NCI-H187 (cell line): ENCODE measurements around the gene SLC35A2.

Experiments
- DNase-seq, 2 experiments: peaks; one replicate each; lab custom pipeline; 2025; lab: John Stamatoyannopoulos, UW

The SLC35A2 gene

GRCh38 chrX:48927736-48928382 is 16.4 kb upstream of the SLC35A2 start:
- DNase-seq, result no peak

- no peak for DNase-seq
These were observed 15.7 kb upstream of the SLC35A2 start for GRCh38 chrX:48927123-48927522.

GRCh38 chrX:48924270-48924669 is 12.8 kb upstream of the SLC35A2 start:
- no peak for DNase-seq

- DNase-seq, result no peak
These were observed 12.3 kb upstream of the SLC35A2 start for GRCh38 chrX:48923771-48924170.

- DNase-seq, result no peak
These were observed 9.3 kb upstream of the SLC35A2 start for GRCh38 chrX:48920718-48921104.

GRCh38 chrX:48919947-48920717 is 8.7 kb upstream of the SLC35A2 start:
- no peak for DNase-seq

- DNase-seq, result no peak
These were observed 8.0 kb upstream of the SLC35A2 start for GRCh38 chrX:48919360-48919841.

GRCh38 chrX:48918643-48919340 is 7.3 kb upstream of the SLC35A2 start, which contains the start of gene PIM2:
PIM2 (minus strand) TSS chrX:48919024; CDS start chrX:48918834, 190 bp downstream.
- peak; percentile 47 to 90 for DNase-seq

- DNase-seq, result no peak
These were observed 6.8 kb upstream of the SLC35A2 start for GRCh38 chrX:48918301-48918642.

GRCh38 chrX:48917139-48918001 is 5.9 kb upstream of the SLC35A2 start:
- peak; percentile 60 to 74 for DNase-seq

- DNase-seq, result no peak
These were observed 3.4 kb upstream of the SLC35A2 start for GRCh38 chrX:48914593-48915493.

GRCh38 chrX:48913605-48914366 is 2.3 kb upstream of the SLC35A2 start:
- no peak for DNase-seq

- DNase-seq, result no peak
These were observed 477 bp downstream of the SLC35A2 start for GRCh38 chrX:48910926-48911411.

GRCh38 chrX:48909703-48910294 is 1.6 kb downstream of the SLC35A2 start:
- DNase-seq, result no peak

GRCh38 chrX:48908600-48908999 is 2.8 kb downstream of the SLC35A2 start:
- no peak for DNase-seq

- no peak for DNase-seq
These were observed 6.2 kb downstream of the SLC35A2 start for GRCh38 chrX:48905090-48905790.

GRCh38 chrX:48904626-48905025 is 6.8 kb downstream of the SLC35A2 start:
- DNase-seq, result no peak

- no peak for DNase-seq
These were observed 7.3 kb downstream of the SLC35A2 start for GRCh38 chrX:48904180-48904579.

- DNase-seq, result no peak
These were observed 8.2 kb downstream of the SLC35A2 start for GRCh38 chrX:48903290-48903689.
